ENCODE results near the gene TRAF7. TPM values are rescaled to one million over a fixed set of nuclear protein-coding genes. Genes with fewer than 3 reads are reported as not detected.

Gene TRAF7
- total RNA-seq, 2 experiments from 2014 or later, result 59.5 to 72.9 TPM

DNA sequence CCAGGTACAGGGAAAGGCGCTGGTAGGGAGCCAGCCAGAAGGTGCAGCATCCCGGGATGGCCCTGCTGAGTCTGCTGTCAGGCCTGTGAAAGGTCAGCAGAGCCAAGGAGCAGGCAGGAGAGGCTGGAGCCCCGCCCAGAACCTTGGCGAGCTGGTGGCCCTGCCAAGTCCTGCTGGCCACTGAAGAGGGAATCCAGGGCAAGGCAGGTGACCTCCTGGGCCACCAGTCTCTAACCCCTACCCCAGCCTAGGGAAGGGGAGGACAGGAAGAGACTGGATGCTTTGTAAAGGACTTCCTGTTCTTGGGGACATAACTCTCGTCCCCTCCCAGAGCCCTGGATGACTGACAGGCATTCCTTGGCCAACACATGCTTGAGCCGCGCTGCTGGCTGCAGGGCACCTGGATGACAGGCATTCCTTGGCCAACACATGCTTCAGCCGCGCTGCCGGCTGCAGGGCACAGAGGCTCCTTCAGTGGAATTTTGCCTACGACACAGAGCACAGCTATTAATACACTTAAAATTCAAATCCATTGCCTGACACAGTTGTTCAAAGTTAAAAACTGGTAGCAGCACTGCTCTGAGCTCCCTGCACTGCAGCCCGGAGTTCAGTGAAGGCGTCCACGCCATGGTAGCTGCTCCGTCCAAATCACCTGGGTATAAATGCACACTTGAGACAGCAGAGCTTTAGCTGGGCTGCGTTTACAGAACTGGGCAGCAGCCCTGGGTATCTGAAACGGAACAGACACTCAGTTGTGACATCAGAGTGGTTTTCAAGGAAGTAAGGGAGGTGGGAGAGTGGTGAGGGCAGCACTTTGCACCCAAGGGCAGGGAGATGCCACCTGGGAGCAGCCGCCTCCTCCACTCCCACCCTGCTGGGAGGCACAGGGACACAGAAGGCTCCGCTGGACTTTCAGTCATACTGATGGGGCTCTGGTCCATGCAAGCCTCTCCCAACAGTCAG lies 57.1 kb downstream of the TRAF7 start:
- Mint-ChIP-seq H3K9me3 (ENCODE audit: low read depth) (no peaks in the 10 kb centered on the region), H3K27ac (peak overlapping the region; percentile 76), H3K4me1 (peaks cover 23% of the 10 kb centered on the region), H3K27me3 (no peaks in the 10 kb centered on the region), H3K4me3 (peak overlapping the region; percentile 75), H3K36me3 (peaks cover 8% of the 10 kb centered on the region)
- ATAC-seq (no peak), DNase-seq (no peak)
- CTCF ChIA-PET, result interaction anchor here (1.3 kb wide), 1 partner anchor 10 kb away, joined by 3 read pairs; the partner anchor contains the start of gene E4F1

DNA sequence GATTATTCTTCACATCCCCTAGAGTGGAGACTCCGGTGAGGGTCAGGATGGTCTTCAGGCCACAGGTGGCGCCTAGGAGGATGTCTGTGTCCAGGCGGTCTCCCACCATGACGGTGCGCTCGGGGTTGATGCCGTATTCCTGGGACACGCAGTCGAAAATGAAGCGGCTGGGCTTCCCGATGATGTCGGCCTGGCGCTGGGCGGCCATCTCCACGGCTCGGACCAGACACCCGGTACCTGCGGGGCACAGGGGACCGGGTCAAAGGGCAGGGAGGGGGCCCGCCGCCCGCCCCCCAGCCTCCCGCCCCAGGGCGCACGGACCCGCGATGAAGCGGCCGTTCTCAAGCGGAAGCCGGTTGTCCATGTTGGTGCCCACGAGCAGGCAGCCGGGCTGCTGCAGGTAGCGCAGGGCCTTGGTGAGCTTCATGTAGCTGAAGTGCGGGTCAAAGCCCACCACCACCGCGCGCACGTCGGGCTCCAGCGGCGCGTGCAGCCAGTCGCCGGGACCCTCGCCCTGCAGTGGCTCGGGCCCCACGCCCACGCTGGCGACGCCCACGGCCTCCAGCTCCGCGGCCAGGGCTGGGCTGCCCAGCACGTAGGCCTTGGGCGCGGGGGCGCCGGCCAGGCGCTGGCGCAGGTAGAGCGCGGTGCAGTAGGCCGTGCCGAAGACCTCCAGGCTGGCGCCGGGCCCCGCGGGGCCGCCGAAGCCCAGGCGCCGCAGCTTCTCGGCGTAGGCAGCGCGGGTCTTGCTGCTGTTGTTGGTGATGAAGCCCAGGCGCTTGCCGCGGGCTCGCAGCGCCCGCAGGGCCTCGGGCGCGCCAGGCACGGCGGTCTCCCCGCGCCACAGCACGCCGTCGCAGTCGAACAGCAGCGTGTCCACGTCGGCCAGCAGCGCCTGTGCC lies 58.5 kb downstream of the TRAF7 start:
- H3K4me1 Mint-ChIP-seq, result peaks cover 22% of the 10 kb centered on the region
- CTCF ChIA-PET, result interaction anchor here (0.6 to 1.4 kb wide), 6 partner anchors 8 to 74 kb away, joined by 3 to 9 read pairs (median 3); partner anchors contain the start of gene ECI1
- peak overlapping the region; percentile 75 for H3K4me3 Mint-ChIP-seq
- peaks cover 6% of the 10 kb centered on the region for H3K36me3 Mint-ChIP-seq
- DNase-seq, result no peak
- H3K27ac Mint-ChIP-seq, result peak overlapping the region; percentile 76
- ATAC-seq, result no peak
- no peaks in the 10 kb centered on the region for H3K9me3 Mint-ChIP-seq (ENCODE audit: low read depth)
- H3K27me3 Mint-ChIP-seq, result no peaks in the 10 kb centered on the region

DNA sequence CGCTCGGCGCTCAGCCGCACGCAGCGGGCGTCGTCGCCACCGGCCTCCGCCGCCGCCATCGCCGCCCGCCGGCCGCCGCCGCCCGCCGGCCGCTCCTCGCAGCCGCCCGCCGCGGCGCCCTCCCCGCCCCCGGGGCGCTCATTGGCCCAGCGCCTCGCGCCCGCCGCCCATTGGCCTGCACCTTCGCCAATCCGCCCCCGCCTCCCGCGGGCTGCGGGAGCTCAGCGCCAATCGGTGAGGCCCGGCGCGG lies 59.1 kb downstream of the TRAF7 start, which contains the start of gene PGP:
Gene PGP, minus strand, starts transcription at position 122 of the 250 bp plus-strand sequence. Its CDS starts 63 bp downstream, at position 59.
- CTCF ChIA-PET, result interaction anchor here (0.6 to 1.6 kb wide), 9 partner anchors 8 to 74 kb away, joined by 3 to 9 read pairs (median 3); partner anchors contain the start of gene ECI1
- H3K27me3 Mint-ChIP-seq, result no peaks in the 10 kb centered on the region
- H3K4me1 Mint-ChIP-seq, result peaks cover 22% of the 10 kb centered on the region
- H3K4me3 Mint-ChIP-seq, result peak within 1 kb of the TSS; percentile 89
- H3K9me3 Mint-ChIP-seq (ENCODE audit: low read depth), result no peaks in the 10 kb centered on the region
- peaks cover 6% of the 10 kb centered on the region for H3K36me3 Mint-ChIP-seq
- peak within 1 kb of the TSS; percentile 91 for H3K27ac Mint-ChIP-seq
- no peak for DNase-seq
- peak; percentile 96 for ATAC-seq

DNA sequence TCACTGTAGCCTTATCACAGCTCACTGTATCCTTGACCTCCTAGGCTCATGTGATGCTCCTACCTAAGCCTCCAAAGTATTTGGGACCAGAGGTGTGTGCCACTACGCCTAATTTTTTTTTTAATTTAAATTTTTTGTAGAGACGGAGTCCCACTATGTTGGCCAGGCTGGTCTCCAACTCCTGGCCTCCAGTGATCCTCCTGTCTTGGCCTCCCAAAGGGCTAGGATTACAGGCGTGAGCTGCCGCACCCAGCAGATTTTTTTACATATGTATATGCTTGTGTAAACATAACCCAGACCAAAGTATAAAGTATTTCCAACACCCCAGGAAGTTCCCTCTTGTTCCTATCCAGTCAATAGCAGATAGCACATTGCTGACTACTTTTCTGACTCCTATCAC lies 60.7 kb downstream of the TRAF7 start:
- ATAC-seq (no peak), DNase-seq (no peak)
- peak overlapping the region; percentile 57 for H3K27ac Mint-ChIP-seq
- CTCF ChIA-PET, result interaction anchor here (1.2 to 1.6 kb wide), 2 partner anchors 10 to 35 kb away, joined by 3 to 5 read pairs; partner anchors contain the start of gene ECI1
- H3K9me3 Mint-ChIP-seq (ENCODE audit: low read depth), result no peaks in the 10 kb centered on the region
- peaks cover 22% of the 10 kb centered on the region for H3K4me1 Mint-ChIP-seq
- H3K4me3 Mint-ChIP-seq, result peak overlapping the region; percentile 36
- peaks cover 6% of the 10 kb centered on the region for H3K36me3 Mint-ChIP-seq
- H3K27me3 Mint-ChIP-seq, result no peaks in the 10 kb centered on the region

DNA sequence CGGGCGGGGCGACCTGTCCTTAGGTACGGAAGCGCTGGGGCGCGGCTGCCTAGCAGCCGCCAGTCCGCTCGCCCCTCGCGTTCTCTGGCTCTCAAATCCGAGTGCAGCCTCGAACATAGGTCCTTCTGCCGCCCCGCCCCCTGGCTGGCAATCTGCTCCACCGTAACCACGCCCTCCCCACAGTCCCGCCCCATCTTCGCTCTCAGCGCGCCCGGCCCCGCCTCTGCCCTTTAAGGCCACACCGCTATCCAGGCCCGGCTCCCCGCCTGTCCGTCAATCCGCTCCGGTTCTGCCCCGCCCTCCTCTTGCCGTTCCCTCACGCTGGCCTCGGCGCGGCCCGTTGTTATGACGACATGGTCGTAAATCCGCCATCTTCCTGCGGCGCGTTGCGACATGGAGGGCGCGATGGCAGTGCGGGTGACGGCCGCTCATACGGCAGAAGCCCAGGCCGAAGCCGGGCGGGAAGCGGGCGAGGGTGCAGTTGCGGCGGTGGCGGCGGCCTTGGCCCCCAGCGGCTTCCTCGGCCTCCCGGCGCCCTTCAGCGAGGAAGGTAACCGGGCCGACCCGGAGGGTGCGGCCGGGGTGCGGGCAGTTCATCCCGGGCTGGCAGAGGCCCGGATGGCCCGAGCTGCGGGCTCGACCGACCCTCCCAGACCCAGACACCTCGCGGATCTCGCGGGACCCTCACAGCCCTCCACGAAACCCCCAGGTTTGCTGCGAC lies 67.8 kb downstream of the TRAF7 start, which contains the start of gene E4F1:
Gene E4F1, plus strand, starts transcription at position 371 of the 721 bp plus-strand sequence. Its CDS starts 23 bp downstream, at position 394.
- ATAC-seq, result peak; percentile 97
- H3K36me3 Mint-ChIP-seq, result no peaks in the 10 kb centered on the region
- no peaks in the 10 kb centered on the region for H3K27me3 Mint-ChIP-seq
- H3K27ac Mint-ChIP-seq, result peak within 1 kb of the TSS; percentile 76
- H3K9me3 Mint-ChIP-seq (ENCODE audit: low read depth), result no peaks in the 10 kb centered on the region
- DNase-seq, result peak; percentile 100
- peak within 1 kb of the TSS; percentile 78 for H3K4me3 Mint-ChIP-seq
- H3K4me1 Mint-ChIP-seq, result peaks cover 22% of the 10 kb centered on the region
- CTCF ChIA-PET, result interaction anchor here (1.0 to 1.4 kb wide), 4 partner anchors 9 to 117 kb away, joined by 3 to 4 read pairs (median 3); partner anchors contain the start of genes ABCA3 and PGP

DNA sequence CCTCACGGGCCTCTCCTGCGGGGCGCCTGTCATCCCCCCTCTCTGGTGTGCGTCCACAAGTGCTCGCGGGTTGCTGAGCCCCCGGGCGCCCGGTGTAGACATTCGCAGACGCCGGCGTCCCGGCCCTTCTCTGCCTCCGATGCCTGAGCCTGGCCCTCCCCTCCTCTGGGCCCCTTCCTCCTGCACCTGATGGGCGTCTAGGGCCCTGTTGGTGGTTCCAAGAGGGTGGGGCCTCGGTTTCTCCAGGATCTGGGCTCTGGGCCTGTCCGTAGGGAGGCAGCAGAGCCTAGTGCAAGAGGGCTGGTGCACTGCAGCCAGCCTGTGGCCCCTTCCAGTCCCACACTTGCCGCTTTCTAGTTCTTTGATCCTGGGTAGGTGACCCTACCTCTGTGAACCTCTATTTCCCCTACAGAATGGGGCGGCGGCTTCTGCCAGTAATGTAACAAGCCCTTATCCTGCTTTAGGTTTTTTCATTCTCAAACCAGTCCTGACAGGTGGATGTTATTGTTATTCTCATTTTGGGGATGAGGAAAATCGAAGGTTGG lies 68.4 kb downstream of the TRAF7 start:
- Mint-ChIP-seq H3K27ac (peak overlapping the region; percentile 76), H3K4me3 (peak overlapping the region; percentile 78), H3K4me1 (peaks cover 22% of the 10 kb centered on the region), H3K9me3 (ENCODE audit: low read depth) (no peaks in the 10 kb centered on the region), H3K27me3 (no peaks in the 10 kb centered on the region), H3K36me3 (no peaks in the 10 kb centered on the region)
- CTCF ChIA-PET, result interaction anchor here (1.4 kb wide), 1 partner anchor 116 kb away, joined by 3 read pairs; the partner anchor contains the start of gene ABCA3
- ATAC-seq (peak; percentile 25), DNase-seq (peak; percentile 65)

DNA sequence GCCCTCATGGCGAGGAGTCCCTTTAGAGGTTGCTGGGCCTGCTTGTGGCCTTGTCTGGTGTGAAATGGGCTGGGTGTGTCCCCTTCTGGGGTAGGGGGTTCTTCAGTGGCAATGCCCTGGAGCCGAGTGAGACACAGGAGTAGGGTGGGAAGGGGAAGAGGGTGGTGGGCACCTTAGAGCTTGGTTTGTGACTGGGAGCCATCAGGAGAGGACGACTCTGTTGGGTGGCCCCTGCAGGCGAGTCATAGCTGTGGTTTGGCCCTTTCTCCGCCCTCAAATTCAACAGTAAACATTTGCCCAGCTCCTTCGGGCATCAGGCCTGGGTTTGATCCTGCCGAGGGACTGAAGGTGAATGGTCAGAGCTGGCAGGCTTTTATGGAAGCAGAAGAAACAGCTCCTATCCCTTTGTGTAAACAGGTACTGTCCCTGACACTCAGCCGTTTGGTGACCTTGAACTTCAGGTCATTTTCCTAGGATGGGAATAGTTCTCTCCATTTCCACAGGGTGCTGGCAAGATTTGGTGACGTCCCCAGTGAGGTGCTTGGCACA lies 70.7 kb downstream of the TRAF7 start:
- Mint-ChIP-seq H3K9me3 (ENCODE audit: low read depth) (no peaks in the 10 kb centered on the region), H3K27me3 (no peaks in the 10 kb centered on the region), H3K4me1 (peaks cover 22% of the 10 kb centered on the region), H3K36me3 (no peaks in the 10 kb centered on the region), H3K4me3 (no peak overlapping the region), H3K27ac (peak overlapping the region; percentile 36)
- ATAC-seq (no peak), DNase-seq (no peak)
- CTCF ChIA-PET, result interaction anchor here (0.7 to 2.6 kb wide), 3 partner anchors 21 to 128 kb away, joined by 3 to 18 read pairs (median 4); partner anchors contain the start of genes ECI1 and MLST8

DNA sequence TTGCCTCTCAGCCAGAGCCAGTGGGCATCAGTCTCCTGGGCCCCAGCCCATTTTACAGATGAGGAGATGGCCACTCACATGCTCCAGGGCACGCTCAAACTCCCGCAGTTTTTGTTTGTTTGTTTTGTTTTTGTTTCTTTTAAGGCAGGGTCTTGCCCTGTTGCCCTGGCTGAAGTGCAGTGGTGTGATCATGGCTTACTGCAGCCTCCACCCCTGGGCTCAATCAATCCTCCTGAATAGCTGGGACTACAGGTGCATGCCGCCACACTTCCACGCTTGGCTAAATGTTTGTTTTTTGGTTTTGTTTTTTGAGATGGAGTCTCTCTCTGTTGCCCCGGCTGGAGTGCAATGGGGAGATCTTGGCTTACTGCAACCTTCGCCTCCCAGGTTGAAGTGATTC lies 71.3 kb downstream of the TRAF7 start:
- no peak for DNase-seq
- Mint-ChIP-seq H3K4me1 (peaks cover 22% of the 10 kb centered on the region), H3K4me3 (no peak overlapping the region), H3K9me3 (ENCODE audit: low read depth) (no peaks in the 10 kb centered on the region), H3K27ac (peak overlapping the region; percentile 6), H3K36me3 (no peaks in the 10 kb centered on the region), H3K27me3 (no peaks in the 10 kb centered on the region)
- ATAC-seq, result no peak
- CTCF ChIA-PET, result interaction anchor here (1.3 to 2.6 kb wide), 2 partner anchors 22 to 24 kb away, joined by 4 to 18 read pairs; partner anchors contain the start of genes ECI1 and MLST8

Small RNA genes lying within 50 kb of the gene (microRNA-seq; reads per million reads assigned to microRNA genes)
- gene MIR3180-5 (not detected), gene MIR4516 (not detected), gene MIR6511B1 (not detected)

Other genes with a start within 250 kb of the TRAF7 start
- gene HS3ST6, start 237.4 kb upstream of the TRAF7 start, total RNA-seq, result not detected
- 10 to 100 TPM; 14.5 to 19.8 TPM for gene MSRB1, start 212.6 kb upstream of the TRAF7 start, total RNA-seq
- gene RPL3L, start 201.1 kb upstream of the TRAF7 start, total RNA-seq, result under 1 TPM in 1 of 2 experiments, not detected in 1; 0.42 TPM
- gene NDUFB10, start 196.2 kb upstream of the TRAF7 start, total RNA-seq, result 100 to 1,000 TPM; 148 to 158 TPM
- 1,000 to 10,000 TPM; 2,823 to 3,048 TPM for gene RPS2, start 191.0 kb upstream of the TRAF7 start, total RNA-seq
- gene RNF151, start 188.9 kb upstream of the TRAF7 start, total RNA-seq, result not detected
- gene TBL3, start 183.7 kb upstream of the TRAF7 start, total RNA-seq, result 10 to 100 TPM; 41.9 to 42.3 TPM
- under 1 TPM in 1 of 2 experiments, not detected in 1; 0.26 TPM for gene NOXO1, start 174.3 kb upstream of the TRAF7 start, total RNA-seq
- 10 to 100 TPM; 33.5 to 40.9 TPM for gene GFER, start 171.6 kb upstream of the TRAF7 start, total RNA-seq
- 10 to 100 TPM in 1 of 2 experiments, 1 to 10 TPM in 1; 6.4 to 17.6 TPM for gene SYNGR3, start 165.8 kb upstream of the TRAF7 start, total RNA-seq
- 10 to 100 TPM; 76.2 to 94.5 TPM for gene ZNF598, start 146.0 kb upstream of the TRAF7 start, total RNA-seq
- 1 to 10 TPM; 1.1 to 6.3 TPM for gene NPW, start 136.0 kb upstream of the TRAF7 start, total RNA-seq
- 1 to 10 TPM; 1.3 to 2.2 TPM for gene NHERF2, start 128.9 kb upstream of the TRAF7 start, total RNA-seq
- gene NTHL1, start 107.9 kb upstream of the TRAF7 start, total RNA-seq, result 10 to 100 TPM; 34.3 to 37.5 TPM
- gene TSC2, start 107.8 kb upstream of the TRAF7 start, total RNA-seq, result 100 to 1,000 TPM; 101 to 115 TPM
- gene PKD1, start 19.9 kb upstream of the TRAF7 start, total RNA-seq, result 100 to 1,000 TPM in 1 of 2 experiments, 10 to 100 TPM in 1; 60.1 to 100 TPM
- gene RAB26, start 7.2 kb upstream of the TRAF7 start, total RNA-seq, result under 1 TPM; 0.68 to 0.70 TPM
- under 1 TPM in 1 of 2 experiments, not detected in 1; 0.09 TPM for gene CASKIN1, start 40.8 kb downstream of the TRAF7 start, total RNA-seq
- 10 to 100 TPM; 38.9 to 45.7 TPM for gene MLST8, start 49.7 kb downstream of the TRAF7 start, total RNA-seq
- gene BRICD5, start 55.1 kb downstream of the TRAF7 start, total RNA-seq, result 10 to 100 TPM; 13.2 to 20.4 TPM
- 10 to 100 TPM; 29.8 to 34.8 TPM for gene PGP, start 59.1 kb downstream of the TRAF7 start, total RNA-seq
- 10 to 100 TPM; 31.3 to 37.1 TPM for gene E4F1, start 67.8 kb downstream of the TRAF7 start, total RNA-seq
- gene DNASE1L2, start 80.7 kb downstream of the TRAF7 start, total RNA-seq, result 1 to 10 TPM; 1.5 to 2.0 TPM
- gene ECI1, start 95.8 kb downstream of the TRAF7 start, total RNA-seq, result 10 to 100 TPM; 48.9 to 57.3 TPM
- gene RNPS1, start 112.3 kb downstream of the TRAF7 start, total RNA-seq, result 100 to 1,000 TPM; 310 to 324 TPM
- 10 to 100 TPM in 1 of 2 experiments, 1 to 10 TPM in 1; 6.4 to 10.9 TPM for gene ABCA3, start 184.9 kb downstream of the TRAF7 start, total RNA-seq

Measured in activated CD8-positive, alpha-beta memory T cell treated with anti-CD3 and anti-CD28 coated beads, Interleukin-2, amount 10 ng/mL, durations not matched to agents 7 days and 5 days (primary cell).